Endothelial cell of umbilical vein (primary cell): Measurements from ENCODE around the gene MVD.

ENCODE experiments used
- MYC ChIP-seq: IDR thresholded peaks from one replicate; pipeline ENCODE4 v1.6.1; 2011; ENCODE audit warnings: mild to moderate bottlenecking, low read depth, low read length
- POLR2A ChIP-seq: IDR thresholded peaks from 2 replicates; pipeline ENCODE4 v1.6.1; 2012; ENCODE audit warnings: low read depth, mild to moderate bottlenecking, control low read depth, low read length
- TF ChIP-seq, protein P1 (sequence below), 2 donors: IDR thresholded peaks; 1 replicate in 1 of 2; 2 replicates in 1 of 2; pipeline ENCODE4 v1.5.1; 2011; ENCODE audit warnings: low read length in 2 of 2, mild to moderate bottlenecking in 2 of 2, moderate library complexity in 2 of 2, control low read depth in 1 of 2, inconsistent platforms in 1 of 2, low read depth in 1 of 2; ENCODE audit not compliant: insufficient read depth in 1 of 2; ENCODE audit errors: extremely low read depth in 1 of 2
- TF ChIP-seq, protein P2 (sequence below): IDR thresholded peaks from 2 replicates; pipeline ENCODE4 v1.6.1; 2011; ENCODE audit not compliant: insufficient read depth, insufficient read length

DNA sequence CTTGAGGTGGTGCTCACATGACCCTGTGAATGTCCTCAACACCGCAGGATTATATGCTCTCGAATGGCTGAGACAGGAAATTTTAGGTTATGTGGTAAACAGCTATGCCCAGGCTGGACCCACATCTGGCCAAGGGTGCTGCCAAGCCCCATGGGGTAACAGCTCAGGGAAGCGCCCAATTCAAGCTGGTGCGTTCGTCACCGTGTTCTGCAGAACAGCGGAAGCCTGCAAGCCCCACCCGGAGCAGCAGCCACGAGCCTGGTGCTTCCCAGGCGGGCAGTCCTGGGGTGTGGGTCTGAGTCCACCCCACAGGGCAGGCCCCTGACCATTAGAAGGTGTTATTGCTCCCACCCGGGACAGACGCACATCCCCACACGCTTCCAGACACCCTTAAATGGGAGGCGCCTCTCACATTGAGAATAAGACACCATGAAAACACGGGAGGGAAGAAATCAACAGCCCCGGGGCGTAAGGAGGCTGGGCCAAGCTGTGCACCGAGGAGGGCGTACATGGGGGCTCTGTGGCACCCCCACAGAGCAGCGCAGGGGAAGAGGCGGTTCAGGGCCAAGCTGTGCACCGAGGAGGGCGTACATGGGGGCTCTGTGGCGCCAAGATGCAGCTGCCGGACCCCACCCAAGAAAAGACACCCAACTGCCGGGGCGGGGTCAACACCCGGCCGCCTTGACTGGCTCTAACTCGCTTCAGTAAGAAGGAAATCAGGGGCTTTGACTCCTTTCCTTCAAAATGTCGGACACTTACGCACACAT is 9.1 kb downstream of the MVD start:
- TF ChIP-seq, protein P1, sequence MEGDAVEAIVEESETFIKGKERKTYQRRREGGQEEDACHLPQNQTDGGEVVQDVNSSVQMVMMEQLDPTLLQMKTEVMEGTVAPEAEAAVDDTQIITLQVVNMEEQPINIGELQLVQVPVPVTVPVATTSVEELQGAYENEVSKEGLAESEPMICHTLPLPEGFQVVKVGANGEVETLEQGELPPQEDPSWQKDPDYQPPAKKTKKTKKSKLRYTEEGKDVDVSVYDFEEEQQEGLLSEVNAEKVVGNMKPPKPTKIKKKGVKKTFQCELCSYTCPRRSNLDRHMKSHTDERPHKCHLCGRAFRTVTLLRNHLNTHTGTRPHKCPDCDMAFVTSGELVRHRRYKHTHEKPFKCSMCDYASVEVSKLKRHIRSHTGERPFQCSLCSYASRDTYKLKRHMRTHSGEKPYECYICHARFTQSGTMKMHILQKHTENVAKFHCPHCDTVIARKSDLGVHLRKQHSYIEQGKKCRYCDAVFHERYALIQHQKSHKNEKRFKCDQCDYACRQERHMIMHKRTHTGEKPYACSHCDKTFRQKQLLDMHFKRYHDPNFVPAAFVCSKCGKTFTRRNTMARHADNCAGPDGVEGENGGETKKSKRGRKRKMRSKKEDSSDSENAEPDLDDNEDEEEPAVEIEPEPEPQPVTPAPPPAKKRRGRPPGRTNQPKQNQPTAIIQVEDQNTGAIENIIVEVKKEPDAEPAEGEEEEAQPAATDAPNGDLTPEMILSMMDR (IDR thresholded peaks at IDR 0.05; ENCODE audit: extremely low read depth in 1 of 2, insufficient read depth in 1 of 2, low read depth in 1 of 2, low read length in 2 of 2) = no peak
- TF ChIP-seq POLR2A (no peak), MYC (no peak)
- TF ChIP-seq, protein P2, sequence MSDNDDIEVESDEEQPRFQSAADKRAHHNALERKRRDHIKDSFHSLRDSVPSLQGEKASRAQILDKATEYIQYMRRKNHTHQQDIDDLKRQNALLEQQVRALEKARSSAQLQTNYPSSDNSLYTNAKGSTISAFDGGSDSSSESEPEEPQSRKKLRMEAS = no peak
